Measurements from ENCODE around the gene RPL28. TPM values are rescaled to one million over a fixed set of nuclear protein-coding genes. Genes with fewer than 3 reads are reported as not detected.

Gene RPL28
- 297 and 300 TPM in 2 replicates for total RNA-seq

DNA sequence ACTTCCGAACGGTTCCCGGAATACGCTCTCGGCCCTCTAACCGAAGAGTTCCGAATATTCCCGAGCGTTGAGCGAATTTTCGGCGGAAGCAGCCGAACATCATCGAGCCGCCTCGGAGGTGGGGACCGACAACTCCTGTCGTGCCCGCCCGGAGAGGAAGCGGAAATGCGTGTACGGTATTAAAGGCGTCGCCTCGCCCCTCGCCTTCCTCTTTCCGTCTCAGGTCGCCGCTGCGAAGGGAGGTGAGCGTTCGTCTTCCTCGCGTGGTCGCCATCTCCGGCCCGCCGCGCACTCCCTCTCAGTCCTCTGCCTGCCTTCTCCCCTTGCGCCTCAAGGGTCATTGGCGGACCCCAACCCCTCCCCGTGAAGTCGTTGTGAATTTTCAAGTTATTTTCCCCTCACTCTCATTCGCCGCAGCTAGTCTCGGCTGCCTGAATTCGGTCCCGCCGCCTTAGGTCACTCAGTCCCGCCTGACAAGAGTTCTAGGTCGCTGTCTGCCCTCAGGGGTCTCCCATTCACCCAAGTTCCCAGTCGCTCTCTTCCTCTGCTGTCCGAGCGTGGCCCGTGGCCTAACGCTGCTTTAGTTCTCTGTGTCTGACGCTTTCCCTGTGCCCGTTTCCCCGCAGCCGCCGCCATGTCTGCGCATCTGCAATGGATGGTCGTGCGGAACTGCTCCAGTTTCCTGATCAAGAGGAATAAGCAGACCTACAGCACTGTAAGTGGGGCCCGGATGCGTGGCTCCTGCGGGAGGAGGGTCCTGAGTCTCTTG lies at the start of gene RPL28:
TSS of gene RPL28 (plus strand) at position 209 of the 769 bp plus-strand sequence. CDS start at position 635, 426 bp downstream.

DNA sequence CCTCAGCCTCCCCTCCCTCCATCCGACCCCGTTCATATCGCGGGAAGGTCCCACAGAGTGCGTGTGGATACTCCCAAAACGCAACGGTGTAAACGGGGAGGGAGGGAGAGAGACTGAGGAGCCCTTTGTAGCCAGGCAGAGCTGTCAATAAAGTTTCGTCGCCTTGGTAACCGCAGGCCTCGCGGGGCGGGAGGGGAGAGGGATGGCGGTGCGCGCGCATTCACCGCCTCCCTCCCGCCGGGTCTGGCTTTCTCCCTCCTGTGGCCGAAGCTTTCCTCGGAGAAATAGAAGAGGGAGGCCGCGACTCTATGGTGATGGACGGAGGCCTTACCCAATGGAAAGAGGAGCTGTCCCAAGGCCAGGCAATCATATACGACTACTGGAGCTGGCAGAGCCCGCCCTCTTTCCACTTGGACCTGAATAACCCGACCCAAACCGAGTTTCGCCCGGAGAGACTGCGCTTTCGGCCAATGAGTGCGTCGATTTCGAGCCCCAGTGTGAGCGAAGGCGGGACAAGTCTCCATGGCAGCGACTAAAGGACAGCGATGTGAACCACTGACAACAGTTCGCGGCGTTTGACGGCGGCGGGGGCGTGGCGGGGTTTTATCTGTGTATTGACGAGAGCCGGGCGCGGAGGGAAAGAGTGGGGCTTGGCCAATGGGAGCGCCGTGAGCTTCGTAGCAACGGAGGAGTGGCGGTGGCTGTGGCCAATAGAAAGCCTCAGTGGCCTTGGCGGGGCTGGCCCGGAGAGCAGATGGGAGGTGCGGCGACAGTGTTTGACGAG lies 46.4 kb upstream of the RPL28 start, which contains the start of gene KMT5C:
TSS of gene KMT5C (plus strand) at position 772 of the 784 bp plus-strand sequence. CDS start 2,061 bp downstream, outside the sequence.

DNA sequence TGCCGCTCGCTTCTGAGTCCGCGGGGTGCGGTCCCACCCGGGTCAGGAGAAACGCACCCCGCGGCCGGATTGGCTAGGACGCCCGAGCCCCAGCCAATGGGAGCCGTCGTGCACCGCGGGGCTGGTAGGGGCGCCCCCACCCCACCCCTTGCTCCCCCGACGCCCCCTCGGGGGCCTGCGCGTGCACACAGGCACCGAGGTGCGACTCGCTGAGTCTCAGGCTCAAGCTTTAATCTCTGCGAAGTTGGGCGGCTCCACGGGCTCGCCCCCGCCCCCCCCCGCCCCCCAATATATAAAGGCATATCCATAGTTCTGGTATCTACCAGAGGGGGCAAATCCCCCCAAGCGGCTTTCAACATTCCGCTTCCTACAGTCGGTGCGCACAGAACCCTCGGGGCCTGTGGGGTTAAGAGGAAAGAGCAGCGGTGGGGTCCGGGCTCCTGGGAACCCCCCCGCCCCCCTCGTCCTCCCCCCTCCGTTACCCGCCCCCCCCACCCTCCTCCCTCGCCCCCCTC lies 31.0 kb upstream of the RPL28 start, which contains the start of gene COX6B2:
TSS of gene COX6B2 (minus strand) at position 22 of the 515 bp plus-strand sequence. CDS start 198 bp downstream, outside the sequence.

DNA sequence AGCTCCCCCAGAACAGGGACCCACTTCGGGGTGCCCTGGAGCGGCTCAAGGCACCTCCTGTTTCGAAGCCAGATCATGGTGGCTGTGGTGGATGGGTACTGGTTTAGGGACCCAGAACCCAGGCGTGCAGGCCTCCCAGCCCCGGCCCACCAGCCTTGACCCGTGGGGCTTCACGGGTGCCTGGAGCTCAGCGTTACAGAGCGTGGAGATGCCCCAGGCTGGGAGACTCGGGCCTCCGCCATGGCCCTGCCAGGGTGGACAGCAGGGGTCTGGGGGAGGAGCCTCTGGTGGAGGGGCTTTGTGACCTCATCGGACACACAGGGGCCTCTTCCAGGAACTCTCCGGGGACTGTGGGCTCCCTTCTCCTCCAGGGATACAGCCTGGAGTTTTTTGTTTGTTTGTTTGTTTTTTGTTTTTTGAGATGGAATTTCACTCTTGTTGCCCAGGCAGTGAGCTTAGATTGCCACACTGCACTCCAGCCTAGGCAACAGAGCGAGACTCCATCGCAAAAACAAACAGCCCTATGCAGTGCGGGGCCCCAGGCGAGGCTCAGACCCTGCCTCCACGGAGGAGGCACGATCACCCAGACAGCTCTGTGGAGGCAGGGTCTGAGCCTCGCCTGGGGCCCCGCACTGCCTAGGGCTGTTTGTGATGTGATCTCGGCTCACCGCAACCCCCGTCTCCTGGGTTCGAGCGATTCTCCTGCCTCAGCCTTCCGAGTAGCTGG lies 22.6 kb upstream of the RPL28 start, which contains the start of gene GARIN5B:
TSS of gene GARIN5B (minus strand) at position 271 of the 727 bp plus-strand sequence. CDS start at position 77, 194 bp downstream.

DNA sequence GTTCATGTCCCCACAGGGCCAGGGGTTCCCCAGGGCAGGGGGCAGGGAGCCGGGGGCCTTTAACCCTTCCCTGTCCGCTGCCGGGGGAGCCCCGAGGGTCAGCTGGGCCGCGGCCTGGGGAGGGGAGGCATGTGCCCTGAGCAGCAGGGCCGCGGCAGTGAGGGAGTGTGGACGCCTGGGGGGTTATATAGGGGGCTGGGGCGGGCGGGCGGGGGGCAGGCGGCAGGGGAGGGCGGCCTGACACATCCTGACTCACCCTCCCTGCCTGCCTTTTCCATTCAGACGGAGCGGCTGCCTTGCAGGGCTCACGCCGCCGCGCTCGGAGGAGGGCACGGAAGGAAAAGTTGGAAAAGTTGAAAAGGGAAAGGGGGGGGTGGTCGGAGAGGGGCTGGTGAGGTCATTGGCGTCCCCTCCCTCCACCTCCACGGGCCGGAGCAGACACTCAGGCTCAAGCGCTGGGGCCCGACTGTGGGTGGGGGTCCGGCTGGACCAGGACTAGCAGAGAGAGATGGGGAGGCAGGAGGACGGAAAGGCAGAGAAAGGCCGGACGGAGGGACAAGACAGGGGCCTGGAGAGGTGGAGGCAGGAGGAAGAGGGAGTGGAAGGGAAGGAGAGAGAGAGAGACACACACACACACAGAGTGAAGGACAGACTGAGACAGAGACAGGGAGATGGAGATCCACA lies 15.3 kb upstream of the RPL28 start, which contains the start of gene IL11:
TSS of gene IL11 (minus strand) at position 159 of the 684 bp plus-strand sequence. CDS start at position 6, 153 bp downstream.

DNA sequence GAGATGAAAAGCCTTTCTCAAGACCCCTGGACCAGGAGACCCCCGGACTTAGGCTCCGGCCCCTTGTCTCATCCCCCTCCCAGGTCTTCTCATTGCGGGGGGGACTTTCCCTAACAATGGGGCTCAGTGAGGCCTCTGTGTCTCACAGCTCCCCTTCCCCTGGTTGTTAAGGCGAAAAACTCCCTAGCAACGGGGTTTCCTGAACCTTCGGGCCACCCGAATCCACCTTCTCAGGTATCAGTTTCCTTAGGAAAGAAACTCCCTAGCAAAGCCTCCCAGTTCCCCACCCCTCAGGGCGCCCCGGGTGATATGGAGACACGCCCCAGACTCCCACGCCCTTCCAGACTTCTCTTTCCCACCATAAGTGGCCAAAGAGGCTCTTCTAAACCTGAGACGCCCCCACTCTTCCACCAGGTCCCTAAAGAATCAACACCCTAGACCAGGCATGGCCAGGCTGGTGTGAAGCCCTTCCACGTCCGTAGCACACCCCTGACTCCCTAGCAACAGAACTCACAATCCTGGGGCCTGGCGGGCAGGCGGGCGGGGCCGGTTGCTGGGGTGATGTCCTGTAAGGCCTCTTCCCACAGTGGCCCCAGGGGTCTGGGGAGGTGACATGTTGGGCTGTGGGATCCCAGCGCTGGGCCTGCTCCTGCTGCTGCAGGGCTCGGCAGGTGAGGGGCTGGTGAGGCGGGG lies 9.3 kb upstream of the RPL28 start, which contains the start of gene TMEM190:
TSS of gene TMEM190 (plus strand) at position 586 of the 693 bp plus-strand sequence. CDS start at position 614, 28 bp downstream.

DNA sequence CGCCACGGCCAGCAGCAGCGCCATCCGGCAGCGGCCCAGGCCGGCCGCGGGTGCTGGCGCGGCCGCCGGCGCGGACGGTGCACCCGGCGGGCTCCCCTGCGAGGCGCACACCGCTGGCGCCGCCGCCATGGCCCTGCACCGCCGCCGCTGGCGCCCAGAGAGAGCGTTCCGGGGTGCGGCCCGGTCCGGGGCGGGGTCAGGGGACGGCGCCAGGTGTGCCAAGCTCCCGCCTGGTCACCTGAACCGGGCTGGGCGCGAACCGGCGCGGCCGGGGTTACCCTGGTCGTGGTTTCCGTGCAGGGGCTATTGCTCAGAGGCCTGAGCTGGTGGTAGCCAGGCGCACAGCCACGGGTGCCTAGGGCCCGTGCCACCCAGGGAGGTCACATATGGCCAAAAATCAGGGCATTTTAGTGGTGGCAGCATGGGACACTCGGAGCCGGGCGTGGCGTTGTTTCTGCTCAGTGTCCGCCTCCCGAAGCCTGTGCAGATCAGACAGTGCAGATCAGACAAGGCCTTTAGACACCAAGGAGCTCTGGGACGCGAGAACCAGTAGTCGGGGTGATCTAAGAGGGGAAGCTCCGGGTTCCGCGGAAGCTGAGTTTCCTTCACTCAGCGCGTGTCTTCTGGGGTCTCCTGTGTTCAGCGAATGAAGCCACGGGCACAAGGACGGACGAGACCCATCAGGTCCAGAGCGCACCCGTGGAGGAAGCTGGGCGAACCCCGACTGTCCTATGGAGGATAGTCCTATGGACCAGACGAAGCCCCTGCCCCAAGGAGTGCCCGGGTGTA lies 1.4 kb upstream of the RPL28 start, which contains the start of gene TMEM238:
TSS of gene TMEM238 (minus strand) at position 162 of the 789 bp plus-strand sequence. CDS start at position 129, 33 bp downstream.

DNA sequence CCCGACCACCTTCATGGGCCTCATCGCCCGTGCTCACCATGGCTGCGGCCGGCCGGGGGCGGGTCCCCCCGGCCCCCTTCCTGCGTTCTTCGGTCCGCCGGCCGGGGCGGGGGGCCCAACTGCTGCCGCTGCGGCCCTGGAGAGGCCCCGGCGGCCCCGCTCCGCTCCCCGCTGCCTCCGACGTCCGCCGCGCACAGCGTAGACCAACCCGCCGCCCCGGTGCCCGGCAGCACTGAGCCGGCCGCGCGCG lies 21.7 kb downstream of the RPL28 start, which contains the start of gene UBE2S:
TSS of gene UBE2S (minus strand) at position 239 of the 250 bp plus-strand sequence. CDS start at position 40, 199 bp downstream.

DNA sequence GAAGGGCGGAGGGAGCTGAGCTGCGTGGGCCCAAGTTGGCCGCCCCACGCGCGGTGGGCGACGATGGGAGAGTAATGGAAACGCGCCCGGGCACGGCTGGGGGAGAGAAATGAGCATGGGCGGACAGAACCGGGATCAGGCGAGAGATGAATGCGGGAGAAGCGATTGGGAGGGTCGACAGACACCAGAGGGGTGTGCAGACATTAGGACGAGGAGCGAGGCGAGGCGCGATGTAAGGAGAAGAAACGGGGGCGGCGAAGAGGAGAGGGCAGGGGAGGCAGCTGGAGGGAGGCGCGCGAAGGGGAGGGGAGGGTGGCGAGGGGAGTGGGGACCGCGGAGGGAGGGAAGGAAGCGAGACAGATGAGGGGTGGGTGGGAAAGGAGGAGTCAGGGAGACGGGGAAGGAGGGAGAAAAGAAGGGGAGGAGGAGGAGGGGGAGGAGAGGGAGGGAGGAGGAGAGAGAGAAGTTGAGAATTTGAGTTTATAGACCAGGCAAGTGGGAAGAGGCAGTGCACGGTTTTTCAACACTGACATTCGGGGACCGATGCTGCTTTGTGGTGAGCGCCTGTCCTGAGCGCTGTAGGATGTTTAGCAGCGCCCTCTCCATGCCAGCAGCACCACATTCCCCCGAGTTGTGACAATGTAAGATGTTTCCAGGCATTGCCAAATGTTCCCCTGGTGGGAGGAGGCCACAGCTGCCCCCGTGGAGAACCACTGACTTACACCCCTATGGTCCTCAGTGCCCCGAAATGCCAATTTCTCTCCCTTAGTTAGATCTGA lies 57.5 kb downstream of the RPL28 start, which contains the start of gene SHISA7:
TSS of gene SHISA7 (minus strand) at position 256 of the 779 bp plus-strand sequence. CDS start 437 bp downstream, outside the sequence.

Other genes starting within 250 kb of the RPL28 start
- gene TNNT1, start 236.7 kb upstream of the RPL28 start, total RNA-seq, result 44.4 and 145 TPM in 2 replicates
- gene TNNI3, start 228.2 kb upstream of the RPL28 start, total RNA-seq, result 2.6 and 4.0 TPM in 2 replicates
- 0.23 and 1.3 TPM in 2 replicates for gene DNAAF3, start 219.3 kb upstream of the RPL28 start, total RNA-seq
- gene SYT5, start 205.6 kb upstream of the RPL28 start, total RNA-seq, result 0.04 and 2.2 TPM in 2 replicates
- gene PTPRH, start 176.4 kb upstream of the RPL28 start, total RNA-seq, result 0.08 and 0.57 TPM in 2 replicates
- 0.95 and 1.6 TPM in 2 replicates for gene TMEM86B, start 157.2 kb upstream of the RPL28 start, total RNA-seq
- 33.8 and 38.8 TPM in 2 replicates for gene PPP6R1, start 126.9 kb upstream of the RPL28 start, total RNA-seq
- 41.6 and 79.3 TPM in 2 replicates for gene HSPBP1, start 105.8 kb upstream of the RPL28 start, total RNA-seq
- gene BRSK1, start 101.9 kb upstream of the RPL28 start, total RNA-seq, result 1.7 and 2.3 TPM in 2 replicates
- not detected in 2 replicates for gene TMEM150B, start 60.6 kb upstream of the RPL28 start, total RNA-seq
- 6.9 and 11.9 TPM in 2 replicates for gene KMT5C, start 46.1 kb upstream of the RPL28 start, total RNA-seq
- 0.42 and 0.55 TPM in 2 replicates for gene COX6B2, start 31.2 kb upstream of the RPL28 start, total RNA-seq
- gene GARIN5B, start 22.7 kb upstream of the RPL28 start, total RNA-seq, result not detected in 2 replicates
- gene IL11, start 15.5 kb upstream of the RPL28 start, total RNA-seq, result 2.9 and 7.0 TPM in 2 replicates
- not detected in 2 replicates for gene TMEM190, start 9.1 kb upstream of the RPL28 start, total RNA-seq
- gene TMEM238, start 1.6 kb upstream of the RPL28 start, total RNA-seq, result 11.9 and 16.4 TPM in 2 replicates
- 107 and 271 TPM in 2 replicates for gene UBE2S, start 21.9 kb downstream of the RPL28 start, total RNA-seq
- not detected in 2 replicates for gene SHISA7, start 57.4 kb downstream of the RPL28 start, total RNA-seq
- gene ISOC2, start 75.7 kb downstream of the RPL28 start, total RNA-seq, result 132 and 147 TPM in 2 replicates
- gene C19orf85, start 78.8 kb downstream of the RPL28 start, total RNA-seq, result not detected in 2 replicates
- 8.6 and 15.3 TPM in 2 replicates for gene ZNF628, start 90.7 kb downstream of the RPL28 start, total RNA-seq
- gene NAT14, start 99.3 kb downstream of the RPL28 start, total RNA-seq, result 12.7 and 16.3 TPM in 2 replicates
- gene SSC5D, start 102.5 kb downstream of the RPL28 start, total RNA-seq, result 0.31 TPM in 1 of 2 replicates, not detected in the other
- not detected in 2 replicates for gene SBK2, start 151.2 kb downstream of the RPL28 start, total RNA-seq
- not detected in 2 replicates for gene SBK3, start 159.6 kb downstream of the RPL28 start, total RNA-seq
- 4.7 and 6.6 TPM in 2 replicates for gene ZNF579, start 194.9 kb downstream of the RPL28 start, total RNA-seq
- gene FIZ1, start 213.6 kb downstream of the RPL28 start, total RNA-seq, result 6.9 and 7.9 TPM in 2 replicates
- 20.2 and 24.9 TPM in 2 replicates for gene ZNF524, start 214.4 kb downstream of the RPL28 start, total RNA-seq
- 2.7 and 3.7 TPM in 2 replicates for gene ZNF865, start 219.7 kb downstream of the RPL28 start, total RNA-seq
- 2.3 and 3.2 TPM in 2 replicates for gene ZNF784, start 238.6 kb downstream of the RPL28 start, total RNA-seq